GM23338 (cell line): Measurements from ENCODE around the gene COBL. TPM values are rescaled to one million over a fixed set of nuclear protein-coding genes. Genes with fewer than 3 reads are reported as not detected.

Experiments used
- ATAC-seq: fragments of 200-7000 bp; cut with Tn5 transposase; 3 replicates; pipeline ENCODE4 v1.9.1; 2020
- DNase-seq: peaks from one replicate; pipeline ENCODE4 v3.0.0-alpha.2; 2015; ENCODE audit warnings: low spot score
- H2AFZ ChIP-seq: fragments of 200-600 bp; sonication (generic); 2 replicates; pipeline ENCODE4 v1.8.0; 2016; ENCODE audit warnings: antibody characterized with exemption, mild to moderate bottlenecking, moderate library complexity
- H3F3A ChIP-seq: fragments of 200-600 bp; sonication (generic); replicated peaks from 2 replicates; pipeline ENCODE4 v1.8.0; 2017; ENCODE audit warnings: antibody characterized with exemption, mixed run types, low read depth
- H3K27ac ChIP-seq: fragments of 200-600 bp; sonication (generic); 2 replicates; pipeline ENCODE4 v1.6.1; 2016; ENCODE audit warnings: low read depth
- H3K27me3 ChIP-seq: fragments of 200-600 bp; sonication (generic); 2 replicates; pipeline ENCODE4 v1.8.0; 2016; ENCODE audit warnings: mild to moderate bottlenecking, mixed run types, moderate library complexity; ENCODE audit not compliant: insufficient read depth
- H3K36me3 ChIP-seq: fragments of 200-600 bp; sonication (generic); 2 replicates; pipeline ENCODE4 v1.8.0; 2016; ENCODE audit warnings: mild to moderate bottlenecking; ENCODE audit not compliant: insufficient read depth
- H3K4me1 ChIP-seq: fragments of 200-600 bp; sonication (generic); 2 replicates; pipeline ENCODE4 v1.8.0; 2016; ENCODE audit warnings: mild to moderate bottlenecking, moderate library complexity; ENCODE audit not compliant: insufficient read depth
- H3K4me2 ChIP-seq: fragments of 200-600 bp; sonication (generic); 2 replicates; pipeline ENCODE4 v1.7.1; 2017; ENCODE audit warnings: mixed run types
- H3K4me3 ChIP-seq: fragments of 200-600 bp; sonication (generic); 2 replicates; pipeline ENCODE4 v1.6.1; 2016; ENCODE audit warnings: mixed run types
- H3K79me2 ChIP-seq: fragments of 200-600 bp; sonication (generic); replicated peaks from 2 replicates; pipeline ENCODE4 v1.8.0; 2017; ENCODE audit warnings: mild to moderate bottlenecking; ENCODE audit not compliant: insufficient read depth
- H3K9me2 ChIP-seq: fragments of 200-600 bp; sonication (generic); 2 replicates; pipeline ENCODE4 v1.8.0; 2017; ENCODE audit not compliant: insufficient read depth
- H4K20me1 ChIP-seq: fragments of 200-600 bp; sonication (generic); replicated peaks from 2 replicates; pipeline ENCODE4 v1.8.0; 2017; ENCODE audit warnings: mild to moderate bottlenecking; ENCODE audit not compliant: insufficient read depth
- H3K27ac Mint-ChIP-seq: 2 replicates; pipeline ENCODE4 v1.8.0; 2020; ENCODE audit warnings: inconsistent platforms, mild to moderate bottlenecking, moderate library complexity, mixed read lengths
- H3K27me3 Mint-ChIP-seq: 3 replicates; pipeline ENCODE4 v1.8.0; 2022; ENCODE audit warnings: low read depth, mild to moderate bottlenecking, moderate library complexity, mixed read lengths, inconsistent platforms; ENCODE audit not compliant: insufficient read depth, poor library complexity
- H3K36me3 Mint-ChIP-seq: 3 replicates; pipeline ENCODE4 v1.8.0; 2021; ENCODE audit warnings: low read depth, mild to moderate bottlenecking, inconsistent platforms, moderate library complexity, mixed read lengths
- H3K4me1 Mint-ChIP-seq: 3 replicates; pipeline ENCODE4 v1.8.0; 2020; ENCODE audit warnings: mild to moderate bottlenecking, inconsistent platforms, mixed read lengths
- H3K4me3 Mint-ChIP-seq: 3 replicates; pipeline ENCODE4 v1.8.0; 2021; ENCODE audit warnings: moderate library complexity, mild to moderate bottlenecking, inconsistent platforms, mixed read lengths
- H3K9me3 Mint-ChIP-seq: 3 replicates; pipeline ENCODE4 v1.8.0; 2020; ENCODE audit warnings: moderate library complexity, mild to moderate bottlenecking, inconsistent platforms, mixed read lengths
- CREB1 ChIP-seq: fragments of 250-450 bp; sonication (Bioruptor Pico); IDR thresholded peaks from 2 replicates; pipeline ENCODE4 v1.5.0; 2020; ENCODE audit warnings: low read depth, mild to moderate bottlenecking, moderate library complexity
- CTCF ChIP-seq, 2 experiments: fragments of 200-600 bp in 1 of 2; sonication (generic) in 1 of 2; conservative IDR thresholded peaks; 2 replicates each; pipeline versions ENCODE4 v1.5.1 to v1.6.1; 2016 to 2017; ENCODE audit warnings: antibody characterized with exemption in 2 of 2, low read depth in 2 of 2, mild to moderate bottlenecking in 2 of 2, moderate library complexity in 1 of 2
- EZH2phosphoT487 ChIP-seq: fragments of 200-600 bp; sonication (generic); IDR thresholded peaks from one replicate; pipeline ENCODE4 v1.8.1; 2018; ENCODE audit warnings: antibody characterized with exemption; ENCODE audit not compliant: unreplicated experiment
- JUNB ChIP-seq: IDR thresholded peaks from one replicate; pipeline ENCODE4 v1.6.1; 2016; ENCODE audit warnings: antibody characterized with exemption; ENCODE audit not compliant: unreplicated experiment
- NANOG ChIP-seq: IDR thresholded peaks from 2 replicates; pipeline ENCODE4 v1.6.1; 2016; ENCODE audit warnings: antibody characterized with exemption, borderline replicate concordance
- POLR2AphosphoS5 ChIP-seq: IDR thresholded peaks from 2 replicates; pipeline ENCODE4 v1.6.1; 2016; ENCODE audit warnings: antibody characterized with exemption, low read depth
- STAT1 ChIP-seq: IDR thresholded peaks from one replicate; pipeline ENCODE4 v1.6.1; 2016; ENCODE audit warnings: antibody characterized with exemption; ENCODE audit not compliant: unreplicated experiment
- ZNF462 ChIP-seq: fragments of 250-450 bp; sonication (Bioruptor Pico); IDR thresholded peaks from 2 replicates; pipeline ENCODE4 v1.5.0; 2020; ENCODE audit warnings: mild to moderate bottlenecking, moderate library complexity
- polyA plus RNA-seq: library from polyadenylated mRNA; unstranded; fragments of >200 nt; fragmentation: Nextera tagmentation; extraction: Ambion mirVana; gene quantifications from 2 replicates; pipeline ENCODE4 v1.2.1, GENCODE V29; 2016
- total RNA-seq: library from RNA; depleted of rRNA; stranded (reverse); fragments of >200 nt; shearing (Covaris generic); gene quantifications from 2 replicates; pipeline ENCODE4 v1.2.3, GENCODE V29; 2014
- TF ChIP-seq, protein P1 (sequence below): IDR thresholded peaks from one replicate; pipeline ENCODE4 v1.6.1; 2018; ENCODE audit warnings: antibody characterized with exemption; ENCODE audit not compliant: unreplicated experiment

Gene COBL
- total and polyA plus RNA-seq, 2 experiments from 2014 or later: 18.3 to 51.9 TPM

GRCh38 chr7:51227861-51228260 is 88.7 kb downstream of the COBL start:
- H3K4me1 ChIP-seq: peaks cover 32% of the 10 kb centered on the region; the same call in 1 of the 2 replicates
- H3F3A ChIP-seq: peaks cover 18% of the 10 kb centered on the region
- H3K27ac ChIP-seq: no peak overlapping the region
- H3K27me3 Mint-ChIP-seq: peaks cover 3% of the 10 kb centered on the region
- peaks cover 42% of the 10 kb centered on the region for H3K4me1 Mint-ChIP-seq
- no peak overlapping the region for H3K4me3 Mint-ChIP-seq
- H3K4me2 ChIP-seq: no peak overlapping the region
- no peaks in the 10 kb centered on the region for H3K9me2 ChIP-seq
- no peaks in the 10 kb centered on the region for H3K36me3 ChIP-seq
- H3K79me2 ChIP-seq: peaks cover 74% of the 10 kb centered on the region
- ATAC-seq (no peak), DNase-seq (no peak)
- no peaks in the 10 kb centered on the region for H3K27me3 ChIP-seq
- H3K27ac Mint-ChIP-seq: no peak overlapping the region
- H3K36me3 Mint-ChIP-seq: no peaks in the 10 kb centered on the region
- H4K20me1 ChIP-seq: peaks cover 26% of the 10 kb centered on the region
- no peak overlapping the region for H3K4me3 ChIP-seq
- H2AFZ ChIP-seq: no peak overlapping the region
- H3K9me3 Mint-ChIP-seq: no peaks in the 10 kb centered on the region
- TF ChIP-seq JUNB (no peak), CTCF (conservative IDR thresholded peaks at IDR 0.05; ENCODE audit: low read depth in 2 of 2) (no peak), NANOG (no peak), STAT1 (no peak)

DNA sequence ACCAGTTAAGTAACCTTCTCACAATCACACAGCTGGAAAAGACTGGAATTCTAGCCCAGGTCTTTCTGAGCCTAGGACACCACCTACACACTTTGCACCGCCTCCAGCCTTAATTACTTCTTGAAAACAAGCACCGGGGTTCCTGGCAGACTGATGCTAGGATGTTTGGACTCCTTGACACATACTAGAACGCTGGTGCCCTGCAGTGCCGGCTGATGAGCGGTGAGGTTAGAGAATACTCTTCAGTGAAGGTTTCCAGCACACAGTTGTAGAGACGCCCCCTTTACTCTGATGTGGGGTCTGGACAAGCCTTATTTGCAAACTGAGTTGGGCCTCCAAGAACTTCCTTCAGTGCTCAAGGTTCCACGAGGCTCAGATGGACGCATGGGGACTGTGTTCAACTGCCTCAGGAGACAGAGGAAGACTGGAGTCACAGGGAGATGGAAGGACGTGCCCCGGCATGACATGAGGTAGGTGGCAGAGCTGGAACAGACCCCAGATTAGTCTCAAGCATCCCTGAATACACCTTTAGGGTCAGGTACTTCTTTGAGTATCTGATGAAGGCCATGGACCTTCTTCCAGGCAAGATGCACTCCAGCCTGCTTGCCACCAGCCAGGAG is 89.6 kb downstream of the COBL start:
- Mint-ChIP-seq H3K4me3 (no peak overlapping the region), H3K4me1 (peaks cover 48% of the 10 kb centered on the region), H3K9me3 (no peaks in the 10 kb centered on the region), H3K27ac (no peak overlapping the region), H3K27me3 (peaks cover 6% of the 10 kb centered on the region), H3K36me3 (no peaks in the 10 kb centered on the region)
- no peak for ATAC-seq
- Histone ChIP-seq H3K79me2 (peaks cover 74% of the 10 kb centered on the region), H3K4me2 (no peak overlapping the region), H3K27ac (no peak overlapping the region), H3K4me3 (no peak overlapping the region), H2AFZ (no peak overlapping the region), H3K27me3 (no peaks in the 10 kb centered on the region), H3K9me2 (no peaks in the 10 kb centered on the region), H4K20me1 (peaks cover 26% of the 10 kb centered on the region), H3K36me3 (no peaks in the 10 kb centered on the region), H3K4me1 (peaks cover 32% of the 10 kb centered on the region; the same call in 1 of the 2 replicates), H3F3A (peaks cover 18% of the 10 kb centered on the region)
- DNase-seq: no peak
- TF ChIP-seq STAT1 (no peak), POLR2AphosphoS5 (no peak), EZH2phosphoT487 (no peak), CREB1 (CRISPR knock-in tag) (no peak), JUNB (no peak), NANOG (no peak), ZNF462 (CRISPR knock-in tag) (no peak)
- TF ChIP-seq, protein P1, sequence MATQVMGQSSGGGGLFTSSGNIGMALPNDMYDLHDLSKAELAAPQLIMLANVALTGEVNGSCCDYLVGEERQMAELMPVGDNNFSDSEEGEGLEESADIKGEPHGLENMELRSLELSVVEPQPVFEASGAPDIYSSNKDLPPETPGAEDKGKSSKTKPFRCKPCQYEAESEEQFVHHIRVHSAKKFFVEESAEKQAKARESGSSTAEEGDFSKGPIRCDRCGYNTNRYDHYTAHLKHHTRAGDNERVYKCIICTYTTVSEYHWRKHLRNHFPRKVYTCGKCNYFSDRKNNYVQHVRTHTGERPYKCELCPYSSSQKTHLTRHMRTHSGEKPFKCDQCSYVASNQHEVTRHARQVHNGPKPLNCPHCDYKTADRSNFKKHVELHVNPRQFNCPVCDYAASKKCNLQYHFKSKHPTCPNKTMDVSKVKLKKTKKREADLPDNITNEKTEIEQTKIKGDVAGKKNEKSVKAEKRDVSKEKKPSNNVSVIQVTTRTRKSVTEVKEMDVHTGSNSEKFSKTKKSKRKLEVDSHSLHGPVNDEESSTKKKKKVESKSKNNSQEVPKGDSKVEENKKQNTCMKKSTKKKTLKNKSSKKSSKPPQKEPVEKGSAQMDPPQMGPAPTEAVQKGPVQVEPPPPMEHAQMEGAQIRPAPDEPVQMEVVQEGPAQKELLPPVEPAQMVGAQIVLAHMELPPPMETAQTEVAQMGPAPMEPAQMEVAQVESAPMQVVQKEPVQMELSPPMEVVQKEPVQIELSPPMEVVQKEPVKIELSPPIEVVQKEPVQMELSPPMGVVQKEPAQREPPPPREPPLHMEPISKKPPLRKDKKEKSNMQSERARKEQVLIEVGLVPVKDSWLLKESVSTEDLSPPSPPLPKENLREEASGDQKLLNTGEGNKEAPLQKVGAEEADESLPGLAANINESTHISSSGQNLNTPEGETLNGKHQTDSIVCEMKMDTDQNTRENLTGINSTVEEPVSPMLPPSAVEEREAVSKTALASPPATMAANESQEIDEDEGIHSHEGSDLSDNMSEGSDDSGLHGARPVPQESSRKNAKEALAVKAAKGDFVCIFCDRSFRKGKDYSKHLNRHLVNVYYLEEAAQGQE: no peak
